Skeletal muscle satellite cell (primary cell): ENCODE data around the gene CACNB3. TPM values are rescaled to one million over a fixed set of nuclear protein-coding genes. Genes with fewer than 3 reads are reported as not detected.
"Not testable (repeated sequence)": the region's sequence is repeated elsewhere in the genome, so short reads cannot be mapped to it uniquely, and the experiment has no call there.

Source experiments
- H3K27me3 ChIP-seq: 2 replicates; pipeline ENCODE4 v1.7.0; 2013; ENCODE audit warnings: low read length; ENCODE audit not compliant: control insufficient read depth, insufficient read depth
- H3K36me3 ChIP-seq: 2 replicates; pipeline ENCODE4 v1.7.0; 2013; ENCODE audit warnings: mild to moderate bottlenecking, control low read depth, low read length; ENCODE audit not compliant: insufficient read depth
- H3K4me1 ChIP-seq: 2 replicates; pipeline ENCODE4 v1.7.0; 2013; ENCODE audit warnings: low read length; ENCODE audit not compliant: control insufficient read depth, insufficient read depth
- H3K4me2 ChIP-seq: 2 replicates; pipeline ENCODE4 v1.7.0; 2013; ENCODE audit warnings: mild to moderate bottlenecking, low read length
- H3K4me3 ChIP-seq: 2 replicates; pipeline ENCODE4 v1.7.0; 2013; ENCODE audit warnings: low read length
- H3K9ac ChIP-seq: 2 replicates; pipeline ENCODE4 v1.7.0; 2013; ENCODE audit warnings: mild to moderate bottlenecking, low read depth, low read length, moderate library complexity
- H3K9me3 ChIP-seq: replicated peaks from 2 replicates; pipeline ENCODE4 v1.7.0; 2013; ENCODE audit warnings: mild to moderate bottlenecking, control low read depth, low read length
- small RNA-seq: library from RNA; depleted of rRNA; stranded (forward); fragments of <200 nt; gene quantifications from one replicate; pipeline ENCODE3, GENCODE V24; 2012

Gene CACNB3

GRCh38 chr12:48865281-48866051 is 47.2 kb downstream of the CACNB3 start, which contains the start of gene RND1:
RND1 (minus strand) TSS chr12:48865870; CDS start chr12:48865767, 103 bp downstream.
- peaks cover 47% of the 10 kb centered on the region for H3K27me3 ChIP-seq
- H3K9me3 ChIP-seq: no peaks in the 10 kb centered on the region
- peak within 1 kb of the TSS; percentile 22 for H3K9ac ChIP-seq
- no peaks in the 10 kb centered on the region for H3K36me3 ChIP-seq
- peak within 1 kb of the TSS; percentile 76 for H3K4me3 ChIP-seq
- peak within 1 kb of the TSS; percentile 90 for H3K4me2 ChIP-seq
- peaks cover 5% of the 10 kb centered on the region for H3K4me1 ChIP-seq

GRCh38 chr12:48866052-48866711 is 47.9 kb downstream of the CACNB3 start:
- peaks cover 44% of the 10 kb centered on the region for H3K27me3 ChIP-seq
- peaks cover 5% of the 10 kb centered on the region for H3K4me1 ChIP-seq
- H3K4me3 ChIP-seq: peak overlapping the region; percentile 76
- no peak overlapping the region for H3K9ac ChIP-seq
- H3K9me3 ChIP-seq: no peaks in the 10 kb centered on the region
- H3K36me3 ChIP-seq: no peaks in the 10 kb centered on the region
- peak overlapping the region; percentile 90 for H3K4me2 ChIP-seq

GRCh38 chr12:48868451-48868850 is 50.2 kb downstream of the CACNB3 start:
- Histone ChIP-seq H3K4me1 (peaks cover 5% of the 10 kb centered on the region), H3K36me3 (no peaks in the 10 kb centered on the region)

GRCh38 chr12:48869191-48869590 is 50.9 kb downstream of the CACNB3 start:
- Histone ChIP-seq H3K4me1 (peaks cover 5% of the 10 kb centered on the region), H3K9ac (no peak overlapping the region), H3K9me3 (no peaks in the 10 kb centered on the region), H3K4me2 (no peak overlapping the region), H3K36me3 (no peaks in the 10 kb centered on the region), H3K4me3 (no peak overlapping the region), H3K27me3 (peaks cover 26% of the 10 kb centered on the region)

More at GRCh38 chr12:48868451-48868850, 50.2 kb downstream of the CACNB3 start:
- no peak overlapping the region for H3K4me2 ChIP-seq
- no peak overlapping the region for H3K9ac ChIP-seq
- H3K4me3 ChIP-seq: no peak overlapping the region
- H3K27me3 ChIP-seq: peaks cover 32% of the 10 kb centered on the region
- H3K9me3 ChIP-seq: no peaks in the 10 kb centered on the region

GRCh38 chr12:48873096-48873495 is 54.8 kb downstream of the CACNB3 start:
- Histone ChIP-seq H3K27me3 (peaks cover 13% of the 10 kb centered on the region), H3K9me3 (no peaks in the 10 kb centered on the region), H3K4me2 (no peak overlapping the region), H3K36me3 (no peaks in the 10 kb centered on the region), H3K4me1 (no peaks in the 10 kb centered on the region), H3K4me3 (no peak overlapping the region), H3K9ac (no peak overlapping the region)

- not testable (repeated sequence) for H3K9ac ChIP-seq, H3K4me2 ChIP-seq, H3K36me3 ChIP-seq, H3K4me3 ChIP-seq, H3K4me1 ChIP-seq, H3K9me3 ChIP-seq
- H3K27me3 ChIP-seq: peaks cover 15% of the 10 kb centered on the region
Observed at GRCh38 chr12:48873534-48873933, 55.2 kb downstream of the CACNB3 start.

GRCh38 chr12:48875944-48876515 is 57.7 kb downstream of the CACNB3 start:
- no peaks in the 10 kb centered on the region for H3K36me3 ChIP-seq
- H3K9ac ChIP-seq: no peak overlapping the region
- H3K4me2 ChIP-seq: no peak overlapping the region
- no peaks in the 10 kb centered on the region for H3K9me3 ChIP-seq
- H3K4me3 ChIP-seq: no peak overlapping the region
- no peaks in the 10 kb centered on the region for H3K4me1 ChIP-seq
- peaks cover 32% of the 10 kb centered on the region for H3K27me3 ChIP-seq

Small RNAs within 50 kb of the gene (small RNA-seq; reads per million reads assigned to genes)
- gene MIR4701: not detected
- gene RF00019: not detected
